Vagina (tissue), 2 donors: ENCODE measurements around the gene COL6A1.

Experiments used
- CTCF ChIP-seq, 3 experiments: fragments of 450-650 bp in 2 of 3; fragments of 200-600 bp in 1 of 3; sonication (generic) in 1 of 3; IDR thresholded peaks; one replicate each; pipeline ENCODE4 v1.5.1; 2017 to 2019; ENCODE audit warnings: antibody characterized with exemption in 3 of 3, mild to moderate bottlenecking in 2 of 3, moderate library complexity in 2 of 3
- POLR2A ChIP-seq, 2 donors: fragments of 450-650 bp; IDR thresholded peaks; one replicate each; pipeline ENCODE4 v1.6.1; 2017; ENCODE audit warnings: antibody characterized with exemption in 2 of 2, mild to moderate bottlenecking in 2 of 2, moderate library complexity in 2 of 2
- POLR2AphosphoS5 ChIP-seq, 2 donors: sonication (generic); formaldehyde crosslinking; IDR thresholded peaks; one replicate each; pipeline ENCODE4 v1.9.0; 2017; ENCODE audit warnings: antibody characterized with exemption in 2 of 2, mild to moderate bottlenecking in 2 of 2, low read depth in 1 of 2; ENCODE audit not compliant: insufficient read depth in 1 of 2

- TF ChIP-seq CTCF (IDR thresholded peaks at IDR 0.05) (no peak), POLR2A (IDR thresholded peaks at IDR 0.05) (no peak), POLR2AphosphoS5 (IDR thresholded peaks at IDR 0.05; ENCODE audit: insufficient read depth in 1 of 2, low read depth in 1 of 2) (no peak)
These were observed 873 bp upstream of the COL6A1 start for GRCh38 chr21:45980697-45981096.
